ENCODE measurements around the gene DSN1. TPM values are rescaled to one million over a fixed set of nuclear protein-coding genes. Genes with fewer than 3 reads are reported as not detected.
"Not testable (repeated sequence)": the region's sequence is repeated elsewhere in the genome, so short reads cannot be mapped to it uniquely, and the experiment has no call there.

DSN1 gene
- total RNA-seq, 1 donor from 2014 or later, result 3.5 TPM

DNA sequence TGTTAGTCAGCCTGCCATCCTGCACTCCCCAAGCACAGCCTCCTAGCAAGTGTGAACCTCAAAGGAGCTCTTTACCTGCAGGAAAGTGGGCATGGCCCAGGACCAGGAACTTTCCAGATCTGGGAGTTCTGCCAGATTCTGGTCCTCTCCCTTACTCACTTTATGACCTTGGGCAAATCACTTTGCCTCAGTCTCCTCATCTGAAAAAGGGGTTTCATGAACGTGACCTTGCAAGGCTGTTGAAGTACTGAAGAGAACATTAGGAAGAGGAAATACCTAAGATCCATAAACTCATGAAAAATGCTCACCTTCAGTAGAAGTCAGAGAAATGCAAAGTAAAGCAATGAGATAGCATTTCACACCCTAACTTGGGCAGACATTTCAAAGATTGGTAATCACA lies 26.8 kb upstream of the DSN1 start:
- ATAC-seq (ENCODE audit: poor library complexity) (no peak), DNase-seq (no peak)
- intact Hi-C loops (cut with DNase I), result no loop called here

- intact Hi-C loops (cut with DNase I); ATAC-seq (ENCODE audit: poor library complexity); DNase-seq: not testable (repeated sequence)
These were observed 25.8 kb upstream of the DSN1 start for GRCh38 chr20:36799313-36799712.

DNA sequence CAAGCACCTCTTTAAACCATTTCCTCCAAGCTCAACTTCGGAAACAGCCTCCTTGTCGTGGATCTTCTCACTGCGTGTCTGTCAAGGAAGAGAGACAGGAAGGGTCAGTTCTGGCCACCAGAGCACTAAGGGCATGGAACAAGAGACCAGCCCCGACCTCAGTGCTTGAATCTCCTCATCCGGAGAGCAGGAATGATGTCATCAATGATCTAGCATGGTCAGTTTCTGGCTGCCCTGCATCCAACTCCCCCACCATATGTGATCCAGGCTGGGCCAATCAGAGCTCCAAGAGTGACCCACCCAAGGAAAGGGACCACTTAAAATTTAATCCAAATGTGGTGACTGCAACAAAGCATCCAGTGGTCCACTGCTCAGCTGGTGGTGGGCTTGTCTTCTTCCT lies 23.3 kb upstream of the DSN1 start:
- DNase-seq (no peak), ATAC-seq (ENCODE audit: poor library complexity) (no peak)
- intact Hi-C loops (cut with DNase I), result no loop called here

GRCh38 chr20:36796117-36796516 lies 22.6 kb upstream of the DSN1 start:
- DNase-seq (no peak), ATAC-seq (ENCODE audit: poor library complexity) (peak; percentile 84)
- intact Hi-C loops (cut with DNase I), result no loop called here

GRCh38 chr20:36795691-36796090 lies 22.1 kb upstream of the DSN1 start:
- intact Hi-C loops (cut with DNase I), result no loop called here
- ATAC-seq (ENCODE audit: poor library complexity) (no peak), DNase-seq (no peak)

DNA sequence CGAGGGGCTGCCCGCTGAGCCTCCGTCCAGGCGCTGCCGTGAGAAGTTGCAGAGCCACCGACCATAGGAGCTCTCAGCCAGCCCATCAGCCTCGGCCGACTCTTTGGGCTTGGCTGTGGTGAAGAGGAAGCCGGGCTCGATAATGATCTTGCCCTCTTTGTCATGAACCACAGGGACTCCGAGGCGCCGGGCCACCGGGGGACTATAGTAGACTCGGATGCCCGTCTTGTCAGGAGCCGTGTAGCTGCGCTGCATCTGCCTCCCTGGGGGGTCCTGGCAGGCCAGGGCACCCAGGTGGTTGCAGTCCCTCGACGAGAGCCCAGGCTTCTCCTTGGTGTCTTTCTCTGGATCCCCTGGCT lies 20.5 kb upstream of the DSN1 start:
- DNase-seq (peak; percentile 30), ATAC-seq (ENCODE audit: poor library complexity) (no peak)
- intact Hi-C loops (cut with DNase I), result no loop called here

GRCh38 chr20:36793294-36794115 lies 19.9 kb upstream of the DSN1 start:
- intact Hi-C loops (cut with DNase I), result no loop called here
- DNase-seq (no peak), ATAC-seq (ENCODE audit: poor library complexity) (no peak)

- intact Hi-C loops (cut with DNase I), result no loop called here
- DNase-seq (peak; percentile 53), ATAC-seq (ENCODE audit: poor library complexity) (peak; percentile 48)
These were observed 18.9 kb upstream of the DSN1 start for GRCh38 chr20:36792422-36792821.

GRCh38 chr20:36791862-36792261 lies 18.3 kb upstream of the DSN1 start:
- intact Hi-C loops (cut with DNase I), result no loop called here
- DNase-seq (no peak), ATAC-seq (ENCODE audit: poor library complexity) (no peak)

DNA sequence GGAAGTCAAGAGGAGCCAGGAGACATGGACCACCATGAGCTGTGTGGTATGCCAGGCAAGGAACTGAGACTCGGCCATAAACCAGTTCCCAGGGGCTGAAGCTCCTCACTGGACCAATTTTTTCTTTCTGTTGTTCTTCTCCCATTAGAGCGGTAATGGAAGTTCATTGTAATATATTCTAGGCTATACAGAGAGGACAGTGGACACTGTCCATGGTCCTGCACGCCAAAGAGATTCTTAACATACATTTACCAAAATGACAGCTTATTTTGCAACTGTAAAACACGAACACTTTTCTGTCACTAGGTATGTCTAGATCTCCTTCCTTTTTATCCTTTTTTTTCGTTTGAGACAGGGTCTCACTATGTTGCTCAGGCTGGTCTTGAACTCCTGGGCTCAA lies 13.1 kb upstream of the DSN1 start:
- intact Hi-C loops (cut with DNase I), result no loop called here
- DNase-seq (no peak), ATAC-seq (ENCODE audit: poor library complexity) (no peak)

GRCh38 chr20:36786246-36786645 lies 12.7 kb upstream of the DSN1 start:
- intact Hi-C loops (cut with DNase I), result no loop called here
- no peak for ATAC-seq (ENCODE audit: poor library complexity)
- DNase-seq, result no peak

GRCh38 chr20:36785308-36785707 lies 11.7 kb upstream of the DSN1 start:
- DNase-seq (no peak), ATAC-seq (ENCODE audit: poor library complexity) (no peak)
- intact Hi-C loops (cut with DNase I), result no loop called here

DNA sequence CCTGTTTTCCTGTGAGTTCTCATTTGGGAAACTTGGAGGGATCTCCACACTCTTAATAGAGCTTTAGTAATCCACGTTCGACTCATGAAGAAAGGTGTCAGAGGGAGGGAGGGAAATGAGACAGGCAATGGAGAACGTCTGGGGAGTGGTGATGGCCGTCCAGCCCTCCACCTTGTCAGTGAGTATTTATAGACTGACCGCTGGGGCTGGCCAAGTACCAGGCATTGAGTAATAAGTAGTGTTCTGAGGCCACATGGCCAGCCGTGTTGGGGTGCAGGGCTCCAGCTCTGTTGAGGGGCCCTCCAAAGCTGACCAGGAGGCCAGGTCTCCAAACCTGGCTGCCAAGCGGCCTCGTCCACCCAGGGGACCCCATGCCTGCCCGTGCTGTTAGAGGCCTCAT lies 11.3 kb upstream of the DSN1 start:
- intact Hi-C loops (cut with DNase I), result no loop called here
- ATAC-seq (ENCODE audit: poor library complexity) (peak; percentile 91), DNase-seq (peak; percentile 65)

DNA sequence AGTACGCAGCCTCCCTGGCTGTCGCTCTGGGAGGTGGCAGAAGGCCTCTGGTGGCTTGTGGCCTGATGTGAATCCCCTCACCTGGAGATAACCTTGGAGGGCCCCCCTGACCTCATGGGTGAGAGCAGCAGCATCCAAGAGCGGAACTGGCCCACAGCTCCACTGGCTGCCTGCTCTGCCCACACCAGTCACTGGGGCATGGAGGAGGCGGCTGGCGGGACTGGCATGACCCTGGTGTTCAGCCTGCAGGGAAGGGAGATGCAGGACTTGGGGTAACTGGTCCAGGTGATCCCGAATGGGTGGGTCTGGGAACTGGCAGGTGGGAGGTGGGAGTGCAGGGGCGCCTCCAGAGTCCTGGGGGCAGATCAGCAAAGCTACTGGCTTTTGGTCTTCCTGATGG lies 10.6 kb upstream of the DSN1 start:
- ATAC-seq (ENCODE audit: poor library complexity), result no peak
- no peak for DNase-seq
- intact Hi-C loops (cut with DNase I), result no loop called here

DNA sequence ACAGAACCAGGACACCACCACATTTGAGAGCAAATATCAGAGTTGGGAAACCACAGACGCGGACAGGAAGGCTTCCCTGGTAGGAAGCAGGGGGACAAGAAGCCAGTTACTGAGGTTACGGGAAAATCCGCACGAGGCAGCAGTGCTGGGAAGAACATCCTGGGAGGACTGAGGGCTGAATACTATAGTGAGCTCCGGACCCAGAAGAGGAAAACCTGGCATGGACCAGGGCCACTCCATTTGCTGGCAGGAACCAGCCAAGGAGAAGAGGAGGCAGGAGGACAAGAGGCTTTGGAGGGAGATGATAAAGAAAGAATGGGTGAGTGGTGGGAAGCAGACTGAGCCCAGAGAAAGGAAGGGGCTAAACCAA lies 6.1 kb upstream of the DSN1 start:
- no peak for DNase-seq
- intact Hi-C loops (cut with DNase I), result no loop called here
- ATAC-seq (ENCODE audit: poor library complexity), result no peak

DNA sequence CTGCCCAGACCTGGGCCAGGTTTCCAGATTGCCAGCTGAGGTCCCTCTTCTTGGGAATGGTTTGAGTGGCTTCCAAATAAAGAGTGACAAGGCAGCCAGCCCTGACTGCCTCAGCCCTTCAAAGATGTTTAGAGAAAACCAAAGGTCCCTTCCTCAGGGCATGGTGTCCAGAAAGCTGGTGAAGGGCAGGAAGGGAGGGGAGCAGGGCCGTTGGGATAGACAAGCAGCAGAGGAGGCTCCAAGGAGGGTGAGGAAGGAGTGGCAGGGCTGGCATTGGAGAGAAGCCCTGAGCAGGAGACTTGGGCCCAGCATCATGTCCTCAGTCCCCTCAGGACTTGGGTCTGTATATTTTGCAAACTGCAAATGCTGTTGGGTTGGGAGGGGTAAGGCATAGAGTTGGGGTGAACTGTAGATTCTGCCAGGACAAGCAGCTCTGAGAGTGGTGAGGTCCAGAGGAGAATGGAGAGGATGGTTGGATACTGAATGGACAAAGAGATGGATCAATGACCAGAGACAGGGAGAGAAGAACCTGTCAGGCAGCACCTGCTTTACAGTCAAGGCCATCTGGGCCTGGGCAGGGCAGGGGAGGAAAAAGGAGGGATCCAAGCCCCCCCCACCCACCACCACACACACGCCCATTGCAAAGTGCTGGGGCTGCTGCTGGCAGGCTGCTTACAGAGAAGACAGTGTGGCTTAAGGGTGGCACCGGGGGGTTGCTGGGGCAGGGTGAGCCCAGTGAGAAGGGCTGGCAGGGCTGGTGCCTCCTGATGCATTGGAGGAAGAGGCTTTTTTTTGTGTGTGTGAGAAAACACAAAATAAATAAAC lies 5.5 kb upstream of the DSN1 start:
- no peak for DNase-seq
- intact Hi-C loops (cut with DNase I), result no loop called here
- ATAC-seq (ENCODE audit: poor library complexity), result no peak

GRCh38 chr20:36777576-36777975 lies 4.0 kb upstream of the DSN1 start:
- intact Hi-C loops (cut with DNase I), result no loop called here
- ATAC-seq (ENCODE audit: poor library complexity) (no peak), DNase-seq (no peak)

GRCh38 chr20:36777167-36777566 lies 3.6 kb upstream of the DSN1 start:
- intact Hi-C loops (cut with DNase I), result no loop called here
- no peak for DNase-seq
- no peak for ATAC-seq (ENCODE audit: poor library complexity)

- intact Hi-C loops (cut with DNase I), result no loop called here
- DNase-seq (no peak), ATAC-seq (ENCODE audit: poor library complexity) (no peak)
These were observed 2.3 kb upstream of the DSN1 start for GRCh38 chr20:36775826-36776225.

DNA sequence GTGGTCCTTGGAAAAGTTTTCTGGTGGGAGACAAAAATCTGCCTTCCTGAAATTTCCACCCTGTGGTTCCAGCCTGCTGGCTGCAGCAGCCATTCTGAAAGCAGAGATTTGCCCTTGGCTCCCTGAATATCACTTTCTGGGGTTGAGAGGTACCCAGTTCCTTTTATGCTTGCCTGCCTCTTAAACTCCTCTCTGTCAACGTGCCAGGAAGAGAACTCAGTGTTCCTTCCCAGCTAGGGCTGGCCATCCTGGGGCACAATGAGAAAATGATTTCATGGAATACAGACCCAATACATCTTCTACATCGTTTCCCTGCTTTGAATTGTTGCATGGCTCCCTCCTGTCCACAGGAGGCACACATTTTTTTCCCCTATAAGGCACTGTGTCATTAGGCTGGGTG lies 1.6 kb upstream of the DSN1 start:
- DNase-seq, result no peak

More for the DNA sequence above, 1.6 kb upstream of the DSN1 start:
- intact Hi-C loops (cut with DNase I), result no loop called here
- ATAC-seq (ENCODE audit: poor library complexity), result no peak
